DOHH2 (cell line): Measurements from ENCODE around the gene ACADS.
A peak's percentile ranks its signal among the peaks of the same experiment; 100 is the strongest.

Source experiments
- H3F3A ChIP-seq: fragments of 200-600 bp; sonication (generic), shearing (Covaris generic); 2 replicates; pipeline ENCODE4 v1.6.0; 2016; ENCODE audit warnings: antibody characterized with exemption, mild to moderate bottlenecking; ENCODE audit not compliant: control insufficient read depth, insufficient read depth
- H3K27ac ChIP-seq: fragments of 200-600 bp; sonication (generic); 2 replicates; pipeline ENCODE4 v1.5.1; 2014; ENCODE audit warnings: low read depth, mild to moderate bottlenecking, low read length, moderate library complexity
- H3K27me3 ChIP-seq: fragments of 200-600 bp; sonication (generic); 2 replicates; pipeline ENCODE4 v1.6.1; 2014; ENCODE audit warnings: mild to moderate bottlenecking, low read length, mixed read lengths; ENCODE audit not compliant: control insufficient read depth
- H3K36me3 ChIP-seq: fragments of 200-600 bp; sonication (generic); 2 replicates; pipeline ENCODE4 v1.6.1; 2014; ENCODE audit warnings: mild to moderate bottlenecking, low read length, moderate library complexity, mixed read lengths; ENCODE audit not compliant: control insufficient read depth
- H3K4me1 ChIP-seq: fragments of 200-600 bp; sonication (generic); 2 replicates; pipeline ENCODE4 v1.6.1; 2014; ENCODE audit warnings: mild to moderate bottlenecking, low read length, mixed read lengths; ENCODE audit not compliant: control insufficient read depth
- H3K4me2 ChIP-seq: fragments of 200-600 bp; sonication (generic); 2 replicates; pipeline ENCODE4 v1.6.0; 2014; ENCODE audit warnings: mild to moderate bottlenecking, low read length, moderate library complexity
- H3K4me3 ChIP-seq: fragments of 200-600 bp; sonication (generic); 2 replicates; pipeline ENCODE4 v1.5.1; 2014; ENCODE audit warnings: mild to moderate bottlenecking, low read length, mixed read lengths
- H3K79me2 ChIP-seq: fragments of 200-600 bp; sonication (generic); 2 replicates; pipeline ENCODE4 v1.6.1; 2014; ENCODE audit warnings: mild to moderate bottlenecking, low read length, mixed read lengths; ENCODE audit not compliant: control insufficient read depth
- H3K9me2 ChIP-seq: fragments of 200-600 bp; sonication (generic); replicated peaks from 2 replicates; pipeline ENCODE4 v1.6.1; 2014; ENCODE audit warnings: mild to moderate bottlenecking, low read length, mixed read lengths; ENCODE audit not compliant: control insufficient read depth
- H3K9me3 ChIP-seq: fragments of 200-600 bp; sonication (generic); 2 replicates; pipeline ENCODE4 v1.6.1; 2014; ENCODE audit warnings: antibody characterized with exemption, low read length, mixed read lengths; ENCODE audit not compliant: control insufficient read depth, insufficient read depth
- H4K20me1 ChIP-seq: fragments of 200-600 bp; sonication (generic); 2 replicates; pipeline ENCODE4 v1.6.0; 2014; ENCODE audit warnings: low read depth, mild to moderate bottlenecking, antibody characterized with exemption, low read length, moderate library complexity; ENCODE audit not compliant: control insufficient read depth, insufficient read depth
- CTCF ChIP-seq: fragments of 200-600 bp; sonication (generic); IDR thresholded peaks from one replicate; pipeline ENCODE4 v1.5.1; 2014; ENCODE audit warnings: antibody characterized with exemption, mild to moderate bottlenecking, low read depth, low read length; ENCODE audit not compliant: poor library complexity, severe bottlenecking
- EZH2phosphoT487 ChIP-seq: fragments of 200-600 bp; sonication (generic); IDR thresholded peaks from 2 replicates; pipeline ENCODE4 v1.6.1; 2017; ENCODE audit warnings: borderline replicate concordance, mild to moderate bottlenecking, antibody characterized with exemption, low read length, moderate library complexity, mixed read lengths

ACADS gene

GRCh38 chr12:120686151-120686689 is 39.4 kb upstream of the ACADS start:
- Histone ChIP-seq H3K27ac (peak overlapping the region; percentile 93), H3K27me3 (no peaks in the 10 kb centered on the region), H4K20me1 (peaks cover 16% of the 10 kb centered on the region), H3F3A (peaks cover 22% of the 10 kb centered on the region), H3K36me3 (peaks cover 35% of the 10 kb centered on the region), H3K4me1 (peaks cover 38% of the 10 kb centered on the region), H3K9me3 (no peaks in the 10 kb centered on the region), H3K4me2 (peak overlapping the region; percentile 94), H3K9me2 (no peaks in the 10 kb centered on the region), H3K79me2 (peaks cover 43% of the 10 kb centered on the region), H3K4me3 (peak overlapping the region; percentile 84)
- no peak for TF ChIP-seq CTCF
- no peak for TF ChIP-seq EZH2phosphoT487

- Histone ChIP-seq H3K4me1 (peaks cover 38% of the 10 kb centered on the region), H4K20me1 (peaks cover 16% of the 10 kb centered on the region), H3K27me3 (no peaks in the 10 kb centered on the region), H3K79me2 (peaks cover 50% of the 10 kb centered on the region), H3K4me3 (peak within 1 kb of the TSS; percentile 84), H3K36me3 (peaks cover 38% of the 10 kb centered on the region), H3K27ac (peak within 1 kb of the TSS; percentile 93), H3K9me2 (no peaks in the 10 kb centered on the region), H3K4me2 (peak within 1 kb of the TSS; percentile 94), H3K9me3 (no peaks in the 10 kb centered on the region), H3F3A (peaks cover 22% of the 10 kb centered on the region)
- TF ChIP-seq CTCF (peak; percentile 24), EZH2phosphoT487 (no peak)
Observed at GRCh38 chr12:120686690-120687577, 38.7 kb upstream of the ACADS start, which contains the start of gene MLEC. Gene MLEC, plus strand, starts transcription at chr12:120687149. Its CDS starts 148 bp downstream, at chr12:120687297.

- H3K9me2 ChIP-seq = no peaks in the 10 kb centered on the region
- no peaks in the 10 kb centered on the region for H3K9me3 ChIP-seq
- no peak for TF ChIP-seq CTCF
- TF ChIP-seq EZH2phosphoT487 = no peak
- H3K4me3 ChIP-seq = peak overlapping the region; percentile 84
- peaks cover 16% of the 10 kb centered on the region for H4K20me1 ChIP-seq
- no peaks in the 10 kb centered on the region for H3K27me3 ChIP-seq
- H3K27ac ChIP-seq = peak overlapping the region; percentile 49
- peaks cover 22% of the 10 kb centered on the region for H3F3A ChIP-seq
- H3K4me2 ChIP-seq = peak overlapping the region; percentile 93
- peaks cover 58% of the 10 kb centered on the region for H3K79me2 ChIP-seq
- peaks cover 38% of the 10 kb centered on the region for H3K4me1 ChIP-seq
- peaks cover 45% of the 10 kb centered on the region for H3K36me3 ChIP-seq
Observed at GRCh38 chr12:120687578-120688289, 37.9 kb upstream of the ACADS start.
